ENCODE data around the gene EEF1G. TPM values are rescaled to one million over a fixed set of nuclear protein-coding genes. Genes with fewer than 3 reads are reported as not detected.
A peak's percentile ranks its signal among the peaks of the same experiment; 100 is the strongest.

The EEF1G gene
- total and polyA plus RNA-seq, 2 of the 13 experiments (the other 11 are each of a cell fraction or from before 2014, with no cell fraction given) = 1,787 to 2,144 TPM

DNA sequence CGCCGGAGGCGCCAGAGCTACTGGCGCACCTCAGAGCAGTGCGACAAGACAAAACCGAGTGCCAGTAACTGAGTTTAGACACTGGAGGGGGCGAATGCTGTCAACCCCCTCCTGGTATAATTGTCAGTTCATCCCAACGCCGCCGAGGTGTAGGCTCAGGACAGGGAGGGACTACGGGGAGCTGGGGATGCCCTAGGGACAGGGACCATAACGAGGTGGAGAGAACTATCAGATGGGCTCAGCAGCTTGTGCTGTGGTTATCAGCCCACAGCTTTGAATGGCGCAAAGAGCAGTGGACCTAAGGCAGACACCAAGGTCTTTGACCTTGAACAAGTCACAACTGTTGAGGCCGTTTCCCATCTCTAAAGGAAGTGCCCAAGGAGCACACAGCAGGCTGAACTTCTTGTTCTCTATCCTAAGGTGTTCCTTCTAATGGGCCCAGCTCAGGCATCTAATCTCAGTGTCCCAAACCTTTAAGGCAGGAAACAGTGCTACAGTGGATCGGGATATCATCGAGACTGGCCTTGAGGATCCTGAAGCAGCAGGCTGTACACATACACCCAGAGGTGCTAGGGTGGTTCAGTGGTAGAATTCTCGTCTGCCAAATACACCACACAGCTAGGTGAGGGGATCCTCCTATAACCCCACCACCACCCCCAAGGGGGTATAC lies 18.6 kb upstream of the EEF1G start (continued):
- TF ChIP-seq, protein P1, sequence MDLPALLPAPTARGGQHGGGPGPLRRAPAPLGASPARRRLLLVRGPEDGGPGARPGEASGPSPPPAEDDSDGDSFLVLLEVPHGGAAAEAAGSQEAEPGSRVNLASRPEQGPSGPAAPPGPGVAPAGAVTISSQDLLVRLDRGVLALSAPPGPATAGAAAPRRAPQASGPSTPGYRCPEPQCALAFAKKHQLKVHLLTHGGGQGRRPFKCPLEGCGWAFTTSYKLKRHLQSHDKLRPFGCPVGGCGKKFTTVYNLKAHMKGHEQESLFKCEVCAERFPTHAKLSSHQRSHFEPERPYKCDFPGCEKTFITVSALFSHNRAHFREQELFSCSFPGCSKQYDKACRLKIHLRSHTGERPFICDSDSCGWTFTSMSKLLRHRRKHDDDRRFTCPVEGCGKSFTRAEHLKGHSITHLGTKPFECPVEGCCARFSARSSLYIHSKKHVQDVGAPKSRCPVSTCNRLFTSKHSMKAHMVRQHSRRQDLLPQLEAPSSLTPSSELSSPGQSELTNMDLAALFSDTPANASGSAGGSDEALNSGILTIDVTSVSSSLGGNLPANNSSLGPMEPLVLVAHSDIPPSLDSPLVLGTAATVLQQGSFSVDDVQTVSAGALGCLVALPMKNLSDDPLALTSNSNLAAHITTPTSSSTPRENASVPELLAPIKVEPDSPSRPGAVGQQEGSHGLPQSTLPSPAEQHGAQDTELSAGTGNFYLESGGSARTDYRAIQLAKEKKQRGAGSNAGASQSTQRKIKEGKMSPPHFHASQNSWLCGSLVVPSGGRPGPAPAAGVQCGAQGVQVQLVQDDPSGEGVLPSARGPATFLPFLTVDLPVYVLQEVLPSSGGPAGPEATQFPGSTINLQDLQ (CRISPR knock-in tag; IDR thresholded peaks at IDR 0.05) = no peak
- TF ChIP-seq TGIF2 (CRISPR knock-in tag; IDR thresholded peaks at IDR 0.05) (no peak), ZBTB7B (CRISPR knock-in tag; IDR thresholded peaks at IDR 0.05) (no peak), CHD2 (IDR thresholded peaks at IDR 0.05; ENCODE audit: low read depth, low read length) (0 out of 2 replicates have a peak, but pooled peaks have one; percentile 2), NR2F6 (IDR thresholded peaks at IDR 0.05) (no peak), NR2F6 (CRISPR knock-in tag; IDR thresholded peaks at IDR 0.05) (no peak), ZNF343 (CRISPR knock-in tag; IDR thresholded peaks at IDR 0.05) (no peak; the same call in 1 of the 2 replicates), NFATC3 (CRISPR knock-in tag; IDR thresholded peaks at IDR 0.05) (no peak), ZNF746 (CRISPR knock-in tag; IDR thresholded peaks at IDR 0.05) (0 out of 2 replicates have a peak, but pooled peaks have one; percentile 10), POGZ (CRISPR knock-in tag; IDR thresholded peaks at IDR 0.05) (no peak), KLF13 (CRISPR knock-in tag; IDR thresholded peaks at IDR 0.05) (no peak)
- TF ChIP-seq, protein P2, sequence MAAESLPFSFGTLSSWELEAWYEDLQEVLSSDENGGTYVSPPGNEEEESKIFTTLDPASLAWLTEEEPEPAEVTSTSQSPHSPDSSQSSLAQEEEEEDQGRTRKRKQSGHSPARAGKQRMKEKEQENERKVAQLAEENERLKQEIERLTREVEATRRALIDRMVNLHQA (CRISPR knock-in tag; IDR thresholded peaks at IDR 0.05) = no peak
- TF ChIP-seq, protein P3, sequence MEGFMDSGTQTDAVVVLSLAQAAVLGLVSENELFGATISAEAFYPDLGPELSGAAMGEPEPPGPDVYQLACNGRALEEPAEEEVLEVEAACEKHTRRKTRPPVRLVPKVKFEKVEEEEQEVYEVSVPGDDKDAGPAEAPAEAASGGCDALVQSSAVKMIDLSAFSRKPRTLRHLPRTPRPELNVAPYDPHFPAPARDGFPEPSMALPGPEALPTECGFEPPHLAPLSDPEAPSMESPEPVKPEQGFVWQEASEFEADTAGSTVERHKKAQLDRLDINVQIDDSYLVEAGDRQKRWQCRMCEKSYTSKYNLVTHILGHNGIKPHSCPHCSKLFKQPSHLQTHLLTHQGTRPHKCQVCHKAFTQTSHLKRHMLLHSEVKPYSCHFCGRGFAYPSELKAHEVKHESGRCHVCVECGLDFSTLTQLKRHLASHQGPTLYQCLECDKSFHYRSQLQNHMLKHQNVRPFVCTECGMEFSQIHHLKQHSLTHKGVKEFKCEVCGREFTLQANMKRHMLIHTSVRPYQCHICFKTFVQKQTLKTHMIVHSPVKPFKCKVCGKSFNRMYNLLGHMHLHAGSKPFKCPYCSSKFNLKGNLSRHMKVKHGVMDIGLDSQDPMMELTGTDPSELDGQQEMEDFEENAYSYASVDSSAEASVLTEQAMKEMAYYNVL (CRISPR knock-in tag; IDR thresholded peaks at IDR 0.05; ENCODE audit: borderline replicate concordance) = no peak
- TF ChIP-seq, protein P4, sequence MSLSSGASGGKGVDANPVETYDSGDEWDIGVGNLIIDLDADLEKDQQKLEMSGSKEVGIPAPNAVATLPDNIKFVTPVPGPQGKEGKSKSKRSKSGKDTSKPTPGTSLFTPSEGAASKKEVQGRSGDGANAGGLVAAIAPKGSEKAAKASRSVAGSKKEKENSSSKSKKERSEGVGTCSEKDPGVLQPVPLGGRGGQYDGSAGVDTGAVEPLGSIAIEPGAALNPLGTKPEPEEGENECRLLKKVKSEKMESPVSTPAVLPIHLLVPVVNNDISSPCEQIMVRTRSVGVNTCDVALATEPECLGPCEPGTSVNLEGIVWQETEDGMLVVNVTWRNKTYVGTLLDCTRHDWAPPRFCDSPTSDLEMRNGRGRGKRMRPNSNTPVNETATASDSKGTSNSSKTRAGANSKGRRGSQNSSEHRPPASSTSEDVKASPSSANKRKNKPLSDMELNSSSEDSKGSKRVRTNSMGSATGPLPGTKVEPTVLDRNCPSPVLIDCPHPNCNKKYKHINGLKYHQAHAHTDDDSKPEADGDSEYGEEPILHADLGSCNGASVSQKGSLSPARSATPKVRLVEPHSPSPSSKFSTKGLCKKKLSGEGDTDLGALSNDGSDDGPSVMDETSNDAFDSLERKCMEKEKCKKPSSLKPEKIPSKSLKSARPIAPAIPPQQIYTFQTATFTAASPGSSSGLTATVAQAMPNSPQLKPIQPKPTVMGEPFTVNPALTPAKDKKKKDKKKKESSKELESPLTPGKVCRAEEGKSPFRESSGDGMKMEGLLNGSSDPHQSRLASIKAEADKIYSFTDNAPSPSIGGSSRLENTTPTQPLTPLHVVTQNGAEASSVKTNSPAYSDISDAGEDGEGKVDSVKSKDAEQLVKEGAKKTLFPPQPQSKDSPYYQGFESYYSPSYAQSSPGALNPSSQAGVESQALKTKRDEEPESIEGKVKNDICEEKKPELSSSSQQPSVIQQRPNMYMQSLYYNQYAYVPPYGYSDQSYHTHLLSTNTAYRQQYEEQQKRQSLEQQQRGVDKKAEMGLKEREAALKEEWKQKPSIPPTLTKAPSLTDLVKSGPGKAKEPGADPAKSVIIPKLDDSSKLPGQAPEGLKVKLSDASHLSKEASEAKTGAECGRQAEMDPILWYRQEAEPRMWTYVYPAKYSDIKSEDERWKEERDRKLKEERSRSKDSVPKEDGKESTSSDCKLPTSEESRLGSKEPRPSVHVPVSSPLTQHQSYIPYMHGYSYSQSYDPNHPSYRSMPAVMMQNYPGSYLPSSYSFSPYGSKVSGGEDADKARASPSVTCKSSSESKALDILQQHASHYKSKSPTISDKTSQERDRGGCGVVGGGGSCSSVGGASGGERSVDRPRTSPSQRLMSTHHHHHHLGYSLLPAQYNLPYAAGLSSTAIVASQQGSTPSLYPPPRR (CRISPR knock-in tag; IDR thresholded peaks at IDR 0.05; ENCODE audit: borderline replicate concordance) = no peak
- TF ChIP-seq, protein P5, sequence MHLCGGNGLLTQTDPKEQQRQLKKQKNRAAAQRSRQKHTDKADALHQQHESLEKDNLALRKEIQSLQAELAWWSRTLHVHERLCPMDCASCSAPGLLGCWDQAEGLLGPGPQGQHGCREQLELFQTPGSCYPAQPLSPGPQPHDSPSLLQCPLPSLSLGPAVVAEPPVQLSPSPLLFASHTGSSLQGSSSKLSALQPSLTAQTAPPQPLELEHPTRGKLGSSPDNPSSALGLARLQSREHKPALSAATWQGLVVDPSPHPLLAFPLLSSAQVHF (CRISPR knock-in tag; IDR thresholded peaks at IDR 0.05) = peak; percentile 56; the same call in 1 of the 2 replicates
- TF ChIP-seq, protein P6, sequence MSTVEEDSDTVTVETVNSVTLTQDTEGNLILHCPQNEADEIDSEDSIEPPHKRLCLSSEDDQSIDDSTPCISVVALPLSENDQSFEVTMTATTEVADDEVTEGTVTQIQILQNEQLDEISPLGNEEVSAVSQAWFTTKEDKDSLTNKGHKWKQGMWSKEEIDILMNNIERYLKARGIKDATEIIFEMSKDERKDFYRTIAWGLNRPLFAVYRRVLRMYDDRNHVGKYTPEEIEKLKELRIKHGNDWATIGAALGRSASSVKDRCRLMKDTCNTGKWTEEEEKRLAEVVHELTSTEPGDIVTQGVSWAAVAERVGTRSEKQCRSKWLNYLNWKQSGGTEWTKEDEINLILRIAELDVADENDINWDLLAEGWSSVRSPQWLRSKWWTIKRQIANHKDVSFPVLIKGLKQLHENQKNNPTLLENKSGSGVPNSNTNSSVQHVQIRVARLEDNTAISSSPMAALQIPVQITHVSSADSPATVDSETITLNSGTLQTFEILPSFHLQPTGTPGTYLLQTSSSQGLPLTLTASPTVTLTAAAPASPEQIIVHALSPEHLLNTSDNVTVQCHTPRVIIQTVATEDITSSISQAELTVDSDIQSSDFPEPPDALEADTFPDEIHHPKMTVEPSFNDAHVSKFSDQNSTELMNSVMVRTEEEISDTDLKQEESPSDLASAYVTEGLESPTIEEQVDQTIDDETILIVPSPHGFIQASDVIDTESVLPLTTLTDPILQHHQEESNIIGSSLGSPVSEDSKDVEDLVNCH (CRISPR knock-in tag; IDR thresholded peaks at IDR 0.05) = no peak

All from HepG2 (cell line).